Neutrophil (primary cell): ENCODE results near the gene SLC16A8.

Experiments used
- H3K27ac ChIP-seq: fragments of 200-600 bp; sonication (generic); 2 replicates; pipeline ENCODE4 v1.5.1; 2016; ENCODE audit warnings: mild to moderate bottlenecking, moderate library complexity
- H3K27me3 ChIP-seq: fragments of 200-600 bp; sonication (generic); 2 replicates; pipeline ENCODE4 v1.6.0; 2016; ENCODE audit warnings: mild to moderate bottlenecking
- H3K36me3 ChIP-seq: fragments of 200-600 bp; sonication (generic); 2 replicates; pipeline ENCODE4 v1.5.1; 2017
- H3K4me1 ChIP-seq, 2 experiments: fragments of 200-600 bp in 1 of 2; sonication (generic) in 1 of 2; 1 replicate in 1 of 2; 2 replicates in 1 of 2; pipeline versions ENCODE4 v1.5.1 to v1.6.1; 2013 to 2016; ENCODE audit warnings: low read depth in 1 of 2, low read length in 1 of 2, mild to moderate bottlenecking in 1 of 2, moderate library complexity in 1 of 2; ENCODE audit not compliant: control insufficient read depth in 1 of 2, insufficient read depth in 1 of 2
- H3K4me3 ChIP-seq, 2 experiments: fragments of 200-600 bp in 1 of 2; sonication (generic) in 1 of 2; 1 replicate in 1 of 2; 2 replicates in 1 of 2; pipeline ENCODE4 v1.5.1; 2013 to 2016; ENCODE audit warnings: low read depth in 1 of 2, low read length in 1 of 2, mild to moderate bottlenecking in 1 of 2, moderate library complexity in 1 of 2
- H3K9me3 ChIP-seq: fragments of 200-600 bp; sonication (generic); 2 replicates; pipeline ENCODE4 v1.5.1; 2016
- TF ChIP-seq, protein P1 (sequence below): fragments of 200-600 bp; sonication (generic); IDR thresholded peaks from 2 replicates; pipeline ENCODE4 v1.5.1; 2016; ENCODE audit warnings: antibody characterized with exemption

Gene SLC16A8

DNA sequence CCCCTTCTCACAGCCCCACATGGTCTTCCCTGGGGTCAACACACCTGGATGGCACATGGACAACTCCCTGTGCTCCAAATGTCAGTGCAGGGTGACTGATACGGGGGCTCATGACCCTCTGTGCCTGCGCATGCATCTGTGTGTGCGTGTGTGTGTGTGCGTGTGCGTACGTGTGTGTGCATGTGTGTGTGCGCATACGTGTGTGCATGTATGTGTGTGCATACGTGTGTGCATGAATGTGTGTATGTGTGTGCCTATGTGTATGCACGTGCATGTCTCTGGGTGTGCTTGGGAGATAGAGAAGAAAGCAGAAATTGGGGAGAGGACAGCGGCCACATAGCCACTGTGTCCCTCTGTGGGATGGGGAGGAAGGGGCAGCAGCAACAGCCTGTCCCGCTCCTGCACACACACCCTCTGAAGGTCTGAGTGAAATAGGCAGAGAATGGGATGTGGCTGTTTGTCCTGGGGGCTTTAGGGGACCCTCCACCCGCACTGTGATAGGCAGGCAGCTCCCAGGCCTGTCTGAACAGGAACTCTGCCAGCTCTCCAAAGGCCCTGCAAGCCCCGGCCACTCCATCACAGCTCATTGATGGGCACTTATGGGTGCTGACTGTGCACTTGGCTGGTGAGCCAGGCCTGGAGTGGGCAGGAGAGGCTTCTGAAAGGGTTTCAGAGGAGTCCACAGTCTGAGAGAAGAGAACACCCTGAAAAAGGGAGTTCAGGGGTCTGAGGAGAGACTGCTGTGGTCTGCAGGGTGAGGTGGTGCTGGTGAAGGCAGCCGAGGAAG, 55.4 kb downstream of the SLC16A8 start:
- TF ChIP-seq, protein P1, sequence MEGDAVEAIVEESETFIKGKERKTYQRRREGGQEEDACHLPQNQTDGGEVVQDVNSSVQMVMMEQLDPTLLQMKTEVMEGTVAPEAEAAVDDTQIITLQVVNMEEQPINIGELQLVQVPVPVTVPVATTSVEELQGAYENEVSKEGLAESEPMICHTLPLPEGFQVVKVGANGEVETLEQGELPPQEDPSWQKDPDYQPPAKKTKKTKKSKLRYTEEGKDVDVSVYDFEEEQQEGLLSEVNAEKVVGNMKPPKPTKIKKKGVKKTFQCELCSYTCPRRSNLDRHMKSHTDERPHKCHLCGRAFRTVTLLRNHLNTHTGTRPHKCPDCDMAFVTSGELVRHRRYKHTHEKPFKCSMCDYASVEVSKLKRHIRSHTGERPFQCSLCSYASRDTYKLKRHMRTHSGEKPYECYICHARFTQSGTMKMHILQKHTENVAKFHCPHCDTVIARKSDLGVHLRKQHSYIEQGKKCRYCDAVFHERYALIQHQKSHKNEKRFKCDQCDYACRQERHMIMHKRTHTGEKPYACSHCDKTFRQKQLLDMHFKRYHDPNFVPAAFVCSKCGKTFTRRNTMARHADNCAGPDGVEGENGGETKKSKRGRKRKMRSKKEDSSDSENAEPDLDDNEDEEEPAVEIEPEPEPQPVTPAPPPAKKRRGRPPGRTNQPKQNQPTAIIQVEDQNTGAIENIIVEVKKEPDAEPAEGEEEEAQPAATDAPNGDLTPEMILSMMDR = no peak
- Histone ChIP-seq H3K36me3 (no peaks in the 10 kb centered on the region), H3K27me3 (no peaks in the 10 kb centered on the region), H3K4me1 (no peaks in the 10 kb centered on the region), H3K4me3 (no peak overlapping the region), H3K27ac (no peak overlapping the region), H3K9me3 (no peaks in the 10 kb centered on the region)
